Frontal cortex (tissue), 4 donors: ENCODE results near the gene GAPVD1. TPM values are rescaled to one million over a fixed set of nuclear protein-coding genes. Genes with fewer than 3 reads are reported as not detected.
"Not testable (repeated sequence)": the region's sequence is repeated elsewhere in the genome, so short reads cannot be mapped to it uniquely, and the experiment has no call there.

Experiments
- DNase-seq, 2 donors: peaks; one replicate each; pipeline ENCODE4 v3.0.0; 2012; ENCODE audit warnings: low spot score in 2 of 2
- FAIRE-seq: peaks from 2 replicates; lab custom pipeline; 2012; peaks lifted over from hg19 to GRCh38; lab: Jason Lieb, UNC
- total RNA-seq: library from RNA; depleted of rRNA; stranded (reverse); fragments of >200 nt; gene quantifications from one replicate; pipeline ENCODE4 v1.2.3, GENCODE V29; 2014
- donor health status: control.
- donor health status: control.
- donor health status: control.

GAPVD1 gene
- total RNA-seq, 1 donor from 2014 or later, result 74.2 TPM

GRCh38 chr9:125296843-125297372 is 35.3 kb downstream of the GAPVD1 start:
- no peak for FAIRE-seq
- no peak for DNase-seq

GRCh38 chr9:125297917-125298316 is 36.3 kb downstream of the GAPVD1 start:
- no peak for FAIRE-seq
- DNase-seq, result no peak

GRCh38 chr9:125302241-125302640 is 40.6 kb downstream of the GAPVD1 start:
- DNase-seq, result no peak
- FAIRE-seq, result no peak

GRCh38 chr9:125304273-125304672 is 42.6 kb downstream of the GAPVD1 start:
- no peak for DNase-seq
- FAIRE-seq, result no peak

- DNase-seq (no peak), FAIRE-seq (no peak)
Observed at GRCh38 chr9:125312411-125312810, 50.8 kb downstream of the GAPVD1 start.

- DNase-seq, FAIRE-seq: not testable (repeated sequence)
Observed at GRCh38 chr9:125316359-125316758, 54.7 kb downstream of the GAPVD1 start.

GRCh38 chr9:125317704-125318103 is 56.1 kb downstream of the GAPVD1 start:
- FAIRE-seq (no peak), DNase-seq (no peak)

GRCh38 chr9:125321496-125321895 is 59.9 kb downstream of the GAPVD1 start:
- FAIRE-seq (no peak), DNase-seq (no peak)

GRCh38 chr9:125323615-125324014 is 62.0 kb downstream of the GAPVD1 start:
- FAIRE-seq (no peak), DNase-seq (no peak)

GRCh38 chr9:125325826-125326225 is 64.2 kb downstream of the GAPVD1 start:
- DNase-seq, result no peak
- no peak for FAIRE-seq

GRCh38 chr9:125329978-125330377 is 68.4 kb downstream of the GAPVD1 start:
- no peak for FAIRE-seq
- DNase-seq, result no peak

GRCh38 chr9:125330587-125330986 is 69.0 kb downstream of the GAPVD1 start:
- DNase-seq, result no peak
- FAIRE-seq, result no peak

GRCh38 chr9:125332527-125332926 is 70.9 kb downstream of the GAPVD1 start:
- DNase-seq, result no peak
- FAIRE-seq, result no peak

- FAIRE-seq (no peak), DNase-seq (no peak)
Observed at GRCh38 chr9:125337236-125337635, 75.6 kb downstream of the GAPVD1 start.

- FAIRE-seq (no peak), DNase-seq (no peak)
Observed at GRCh38 chr9:125338929-125339328, 77.3 kb downstream of the GAPVD1 start.

- no peak for FAIRE-seq
Observed at GRCh38 chr9:125341566-125341965, 79.9 kb downstream of the GAPVD1 start.

GRCh38 chr9:125343518-125344275 is 82.1 kb downstream of the GAPVD1 start:
- DNase-seq, result no peak
- FAIRE-seq, result no peak

More at GRCh38 chr9:125341566-125341965, 79.9 kb downstream of the GAPVD1 start:
- DNase-seq, result no peak

GRCh38 chr9:125346080-125346732 is 84.6 kb downstream of the GAPVD1 start:
- no peak for FAIRE-seq
- no peak for DNase-seq

GRCh38 chr9:125355601-125356000 is 94.0 kb downstream of the GAPVD1 start:
- DNase-seq (no peak), FAIRE-seq (no peak)

GRCh38 chr9:125356032-125356431 is 94.4 kb downstream of the GAPVD1 start:
- no peak for FAIRE-seq
- no peak for DNase-seq

GRCh38 chr9:125359011-125359410 is 97.4 kb downstream of the GAPVD1 start:
- FAIRE-seq, result no peak
- DNase-seq, result no peak
